BLaER1 (cell line): ENCODE measurements around the gene MZT2B.
"Not testable (repeated sequence)": the region's sequence is repeated elsewhere in the genome, so short reads cannot be mapped to it uniquely, and the experiment has no call there.

Experiments
- H3K27ac ChIP-seq: shearing (Covaris generic); formaldehyde crosslinking; 2 replicates; pipeline ENCODE4 v1.8.1; 2022
- H3K27me3 ChIP-seq: shearing (Covaris generic); formaldehyde crosslinking; 2 replicates; pipeline ENCODE4 v1.8.1; 2022
- H3K36me3 ChIP-seq: shearing (Covaris generic); formaldehyde crosslinking; 2 replicates; pipeline ENCODE4 v1.8.1; 2022
- H3K4me1 ChIP-seq: shearing (Covaris generic); formaldehyde crosslinking; 2 replicates; pipeline ENCODE4 v1.8.1; 2022
- H3K4me2 ChIP-seq: shearing (Covaris generic); formaldehyde crosslinking; 2 replicates; pipeline ENCODE4 v1.8.1; 2022
- H3K4me3 ChIP-seq: shearing (Covaris generic); formaldehyde crosslinking; 2 replicates; pipeline ENCODE4 v1.8.1; 2022
- H3K9ac ChIP-seq: shearing (Covaris generic); formaldehyde crosslinking; 2 replicates; pipeline ENCODE4 v1.8.1; 2022
- H3K9me3 ChIP-seq: shearing (Covaris generic); formaldehyde crosslinking; 2 replicates; pipeline ENCODE4 v1.8.1; 2022
- H4K20me1 ChIP-seq: shearing (Covaris generic); formaldehyde crosslinking; 2 replicates; pipeline ENCODE4 v1.8.1; 2022
- Cebpa-rat ChIP-seq: shearing (Covaris generic); IDR thresholded peaks from 2 replicates; pipeline ENCODE4 v1.8.1; 2022

Gene MZT2B

DNA sequence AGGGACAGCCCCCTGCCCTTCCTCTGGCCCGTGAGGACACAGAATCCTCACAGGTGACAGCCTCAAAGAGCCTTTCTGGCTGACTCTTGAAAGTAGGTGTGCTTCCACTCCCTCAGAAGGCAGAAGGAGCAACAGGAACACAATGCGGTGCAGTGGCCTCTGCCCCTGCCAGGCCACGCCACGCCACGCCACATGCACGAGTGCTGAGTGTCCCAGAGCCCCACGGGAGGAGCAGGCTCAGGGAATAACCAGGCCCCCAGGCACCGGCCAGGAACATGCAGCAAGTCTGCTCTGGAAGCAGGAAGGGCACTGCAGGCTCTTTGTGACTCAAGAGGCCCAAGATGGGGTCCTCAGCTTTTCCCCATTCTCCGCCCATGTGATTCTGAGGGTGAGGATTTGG, 19.1 kb upstream of the MZT2B start:
- no peaks in the 10 kb centered on the region for H3K27me3 ChIP-seq
- H3K36me3 ChIP-seq: peaks cover 83% of the 10 kb centered on the region
- H3K27ac ChIP-seq: no peak overlapping the region
- H3K4me2 ChIP-seq: no peak overlapping the region
- H4K20me1 ChIP-seq: peaks cover 68% of the 10 kb centered on the region
- no peak for TF ChIP-seq Cebpa-rat
- H3K9ac ChIP-seq: no peak overlapping the region
- no peak overlapping the region for H3K4me3 ChIP-seq
- no peaks in the 10 kb centered on the region for H3K9me3 ChIP-seq
- peaks cover 33% of the 10 kb centered on the region for H3K4me1 ChIP-seq

DNA sequence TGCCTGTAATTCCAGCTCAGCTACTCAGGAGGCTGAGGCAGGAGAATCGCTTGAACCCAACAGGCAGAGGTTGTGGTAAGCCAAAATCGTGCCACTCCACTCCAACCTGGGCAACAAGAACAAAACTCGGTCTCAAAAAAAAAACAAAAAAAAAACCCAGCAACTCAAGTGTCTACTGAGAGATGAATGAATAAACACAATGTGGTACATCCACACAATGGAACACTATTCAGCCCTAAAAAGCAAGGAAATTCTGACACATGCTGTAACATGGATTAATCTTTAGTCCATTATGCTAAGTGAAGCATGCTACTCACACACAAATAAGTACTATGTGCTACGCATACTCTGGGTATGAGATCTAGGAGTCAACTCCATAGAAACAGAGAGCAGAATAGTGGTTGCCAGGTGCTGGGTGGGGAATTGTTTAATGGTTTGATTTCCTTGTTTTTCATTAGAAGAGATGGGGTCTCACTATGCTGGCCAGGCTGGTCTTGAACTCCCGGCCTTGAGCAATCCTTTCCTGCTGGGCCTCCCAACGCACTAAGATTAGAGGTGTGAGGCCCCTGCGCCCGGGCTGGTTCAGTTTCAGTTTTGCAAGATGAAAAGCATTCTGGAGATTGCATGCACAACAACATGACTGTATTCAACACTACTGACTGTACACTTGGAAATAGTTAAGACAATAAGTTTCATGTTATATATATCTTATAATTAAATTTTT, 16.6 kb upstream of the MZT2B start:
- H3K27ac ChIP-seq: no peak overlapping the region
- peaks cover 8% of the 10 kb centered on the region for H3K4me1 ChIP-seq
- H3K4me2 ChIP-seq: no peak overlapping the region
- H3K36me3 ChIP-seq: peaks cover 90% of the 10 kb centered on the region
- H4K20me1 ChIP-seq: peaks cover 51% of the 10 kb centered on the region
- H3K27me3 ChIP-seq: no peaks in the 10 kb centered on the region
- H3K4me3 ChIP-seq: no peak overlapping the region
- no peak for TF ChIP-seq Cebpa-rat
- no peak overlapping the region for H3K9ac ChIP-seq
- H3K9me3 ChIP-seq: no peaks in the 10 kb centered on the region

DNA sequence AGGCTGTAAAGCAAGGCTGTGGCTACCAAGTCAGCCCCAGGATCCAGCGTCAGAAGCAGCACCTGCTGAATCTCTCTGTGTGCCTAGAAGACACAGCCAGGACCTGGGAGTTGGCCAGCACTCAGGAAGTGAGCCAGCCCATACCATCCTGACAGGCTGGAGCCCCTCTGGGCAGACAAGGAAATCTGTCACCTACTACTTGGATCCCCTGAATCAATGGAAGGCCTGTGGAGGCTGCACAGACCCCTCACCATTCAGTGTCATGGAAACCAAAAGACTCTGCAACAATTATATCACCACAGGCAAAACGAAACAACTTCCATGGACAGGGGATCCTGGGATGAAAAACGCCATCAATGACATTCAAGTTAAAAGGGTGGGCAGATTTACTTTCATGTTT, 15.5 kb upstream of the MZT2B start:
- H3K27me3 ChIP-seq, H3K9ac ChIP-seq, H3K4me3 ChIP-seq, H3K4me1 ChIP-seq, H3K27ac ChIP-seq, H3K9me3 ChIP-seq, H3K4me2 ChIP-seq: not testable (repeated sequence)
- H4K20me1 ChIP-seq: peaks cover 51% of the 10 kb centered on the region
- H3K36me3 ChIP-seq: peaks cover 96% of the 10 kb centered on the region

DNA sequence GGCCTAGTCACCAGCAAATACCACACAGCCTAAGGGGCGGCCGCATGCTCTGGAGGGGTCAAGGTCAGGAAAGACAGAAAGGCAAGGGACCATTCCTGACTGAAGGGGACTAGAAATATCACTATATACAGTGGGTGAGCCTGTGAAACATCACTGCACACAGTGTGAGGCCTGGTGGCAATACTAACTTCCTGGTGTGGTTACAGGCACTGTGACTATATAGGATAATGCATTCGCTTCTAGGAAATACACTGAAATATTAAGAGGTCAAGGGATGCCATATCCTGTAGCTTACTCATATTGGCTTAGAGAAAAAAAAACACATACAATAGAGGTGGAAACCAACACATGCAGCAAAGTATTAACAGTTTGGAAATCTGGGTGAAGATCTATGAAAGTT, 12.9 kb upstream of the MZT2B start:
- H3K4me3 ChIP-seq, H3K9me3 ChIP-seq, H3K9ac ChIP-seq, H3K27me3 ChIP-seq, H3K27ac ChIP-seq, H3K4me1 ChIP-seq, H3K4me2 ChIP-seq: not testable (repeated sequence)
- H3K36me3 ChIP-seq: peaks cover 100% of the 10 kb centered on the region
- peaks cover 52% of the 10 kb centered on the region for H4K20me1 ChIP-seq

DNA sequence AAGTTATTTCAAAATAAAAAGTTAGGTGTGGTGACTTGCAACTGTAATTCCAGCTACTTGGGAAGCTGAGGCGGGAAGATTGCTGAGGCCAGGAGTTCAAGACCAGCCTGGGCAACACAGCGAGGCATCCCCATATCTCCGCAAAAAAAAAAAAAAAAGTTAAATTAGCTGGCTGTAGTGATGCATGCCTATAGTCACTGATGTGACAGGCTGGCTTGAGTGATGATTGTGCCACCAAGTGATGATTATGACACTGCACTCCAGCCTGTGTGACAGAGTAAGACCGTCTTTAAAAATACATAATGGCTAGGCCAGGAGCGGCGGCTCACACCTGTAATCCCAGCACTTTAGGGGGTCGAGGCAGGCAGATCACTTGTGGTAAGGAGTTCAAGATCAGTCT, 12.2 kb upstream of the MZT2B start:
- no peak overlapping the region for H3K4me3 ChIP-seq
- no peaks in the 10 kb centered on the region for H3K27me3 ChIP-seq
- H3K4me1 ChIP-seq: no peaks in the 10 kb centered on the region
- H3K27ac ChIP-seq: no peak overlapping the region
- peaks cover 58% of the 10 kb centered on the region for H4K20me1 ChIP-seq
- H3K4me2 ChIP-seq: no peak overlapping the region
- H3K9me3 ChIP-seq: no peaks in the 10 kb centered on the region
- H3K36me3 ChIP-seq: peaks cover 100% of the 10 kb centered on the region
- no peak overlapping the region for H3K9ac ChIP-seq
- no peak for TF ChIP-seq Cebpa-rat

DNA sequence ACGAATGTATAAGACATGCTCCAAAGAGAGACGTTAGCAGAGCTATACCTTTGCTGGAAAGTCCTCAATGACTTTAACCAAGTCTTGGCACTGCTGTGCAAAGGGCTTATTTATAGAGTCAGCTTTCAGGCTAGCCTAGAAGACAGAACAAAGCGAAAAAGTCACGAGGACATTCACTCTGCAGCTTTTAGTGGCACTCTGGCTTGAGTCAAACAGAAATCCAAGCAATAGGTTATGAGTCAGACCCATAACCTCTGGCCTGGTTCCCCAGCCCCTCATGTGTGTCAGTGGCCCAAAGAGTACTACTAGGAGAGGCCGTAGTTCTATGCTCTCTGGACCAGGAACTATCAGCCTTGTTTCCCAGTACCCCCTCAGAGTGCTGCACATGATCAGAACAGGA, 7.2 kb upstream of the MZT2B start:
- not testable (repeated sequence) for H3K9me3 ChIP-seq, H3K4me3 ChIP-seq
- peaks cover 92% of the 10 kb centered on the region for H3K36me3 ChIP-seq

DNA sequence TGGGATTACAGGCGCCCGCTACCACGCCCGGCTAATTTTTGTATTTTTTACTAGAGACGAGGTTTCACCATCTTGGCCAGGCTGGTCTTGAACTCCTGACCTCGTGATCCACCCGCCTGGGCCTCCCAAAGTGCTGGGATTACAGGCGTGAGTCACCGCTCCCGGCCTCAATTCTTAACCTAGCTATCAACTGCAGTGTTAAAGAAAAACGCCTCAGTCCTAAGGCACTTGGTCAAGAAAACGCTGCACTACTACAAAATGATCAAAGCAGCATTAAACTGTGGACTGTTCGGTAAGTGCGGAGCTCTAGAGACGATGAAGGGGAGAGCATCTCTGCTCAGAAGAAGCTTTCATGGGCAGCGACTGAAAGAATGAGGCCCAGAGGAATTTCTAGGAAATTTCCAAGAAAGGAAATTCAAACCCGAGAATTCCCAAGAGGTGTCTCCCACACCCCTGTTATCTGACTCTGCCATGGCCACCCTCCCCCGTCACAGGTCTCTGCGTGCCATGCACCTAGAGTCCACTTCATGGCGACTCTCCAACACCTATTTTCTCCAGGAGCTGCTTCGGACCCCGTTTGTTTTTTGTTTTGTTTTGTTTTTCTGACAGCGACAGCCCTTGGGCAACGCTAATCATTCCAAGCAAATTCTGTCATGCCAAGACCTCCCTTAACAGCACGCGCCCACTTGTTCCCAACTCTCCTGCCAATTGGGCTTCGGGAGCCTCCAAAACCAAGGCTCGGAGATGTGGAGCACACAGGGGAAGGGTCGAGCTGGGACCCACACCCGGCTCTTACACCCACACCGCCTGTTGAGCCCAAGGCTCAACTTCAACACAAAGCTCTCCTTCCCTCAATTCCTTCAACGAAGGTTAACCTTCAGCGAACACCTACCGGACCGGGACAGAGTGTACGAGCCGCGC, 1.4 kb upstream of the MZT2B start:
- Histone ChIP-seq H3K36me3 (peaks cover 43% of the 10 kb centered on the region), H3K4me3 (peak overlapping the region; percentile 99), H4K20me1 (peaks cover 74% of the 10 kb centered on the region), H3K9ac (peak overlapping the region; percentile 97), H3K4me1 (peaks cover 38% of the 10 kb centered on the region), H3K27ac (peak overlapping the region; percentile 94), H3K4me2 (peak overlapping the region; percentile 98)
- not testable (repeated sequence) for H3K27me3 ChIP-seq, H3K9me3 ChIP-seq

More for the DNA sequence above, 7.2 kb upstream of the MZT2B start:
- H3K27me3 ChIP-seq, H3K9ac ChIP-seq, H3K27ac ChIP-seq, H3K4me2 ChIP-seq, H3K4me1 ChIP-seq: not testable (repeated sequence)
- H4K20me1 ChIP-seq: peaks cover 84% of the 10 kb centered on the region

DNA sequence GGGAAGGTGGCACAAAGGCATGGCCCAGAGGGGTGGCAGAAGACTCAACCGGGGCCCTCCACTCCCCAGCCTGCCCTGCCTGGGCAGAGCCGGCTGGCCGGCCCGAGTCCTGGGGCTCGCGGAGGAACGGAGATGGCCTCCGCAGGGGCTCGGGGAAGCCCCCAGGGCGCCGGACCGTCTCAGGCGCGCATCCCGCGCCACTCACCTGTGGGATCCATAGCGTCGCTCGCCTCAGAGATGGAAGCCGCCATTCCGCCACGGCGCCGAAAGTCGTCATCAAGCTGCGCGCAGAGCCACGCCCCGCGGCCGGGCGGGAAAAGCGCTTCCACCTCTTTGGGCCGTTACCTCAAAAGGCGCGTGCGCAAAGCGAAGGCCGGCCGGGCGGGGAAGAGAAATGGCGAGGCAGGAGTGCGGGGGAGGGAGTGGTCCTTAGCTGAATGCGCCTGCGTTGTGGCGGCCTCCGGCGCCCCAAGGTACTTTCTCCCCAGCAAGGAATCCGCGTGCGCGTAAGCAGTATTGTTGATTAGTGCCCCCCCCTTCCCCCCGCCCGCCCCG, 660 bp upstream of the MZT2B start, which contains the start of gene SMPD4:
Gene SMPD4 (minus strand): TSS at position 278 of the 555 bp plus-strand sequence. CDS start 5,010 bp downstream, outside the sequence.
- Histone ChIP-seq H3K4me1 (peaks cover 46% of the 10 kb centered on the region), H3K27me3 (no peaks in the 10 kb centered on the region), H3K9ac (peak within 1 kb of the TSS; percentile 97), H3K4me2 (peak within 1 kb of the TSS; percentile 98), H3K4me3 (peak within 1 kb of the TSS; percentile 99), H3K27ac (peak within 1 kb of the TSS; percentile 94), H4K20me1 (peaks cover 78% of the 10 kb centered on the region), H3K36me3 (peaks cover 45% of the 10 kb centered on the region), H3K9me3 (no peaks in the 10 kb centered on the region)
- TF ChIP-seq Cebpa-rat: no peak

DNA sequence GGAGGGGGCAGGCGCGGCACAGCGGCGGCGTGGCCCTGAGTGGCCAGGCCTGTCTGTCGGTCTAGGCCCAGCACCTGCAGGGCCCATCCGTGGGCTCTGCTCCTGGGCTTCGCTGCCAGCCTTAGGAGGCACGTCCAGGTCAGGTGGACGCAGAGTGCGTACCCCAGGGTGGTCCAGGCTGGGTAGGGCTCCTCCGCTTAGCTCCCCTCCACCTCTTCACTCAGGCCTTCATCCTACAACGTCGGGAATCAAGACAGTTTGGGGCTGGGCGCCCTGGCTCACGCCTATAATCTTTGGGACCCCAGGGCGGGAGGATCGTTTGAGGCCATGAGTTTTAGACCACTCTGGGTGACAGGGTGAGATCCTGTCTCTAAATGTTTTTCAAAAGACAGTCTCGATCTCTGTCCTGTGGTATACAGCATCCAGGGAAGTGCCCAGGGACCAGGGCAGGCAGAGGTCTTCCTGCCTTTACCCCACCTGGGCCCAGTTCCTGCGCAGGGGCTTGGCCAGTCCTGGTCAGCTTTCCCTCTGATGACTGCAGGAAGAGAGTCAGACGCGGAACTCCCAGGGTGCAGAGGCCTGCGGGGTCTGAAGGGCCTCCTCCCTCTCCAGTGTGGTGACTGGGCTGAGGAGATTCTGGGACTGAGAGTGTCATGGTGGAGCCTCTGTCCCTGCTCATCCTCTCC, 907 bp downstream of the MZT2B start:
- H3K4me3 ChIP-seq: peak overlapping the region; percentile 99
- H3K27me3 ChIP-seq, H3K9me3 ChIP-seq: not testable (repeated sequence)
- H3K36me3 ChIP-seq: peaks cover 47% of the 10 kb centered on the region
- peaks cover 78% of the 10 kb centered on the region for H4K20me1 ChIP-seq
- H3K4me1 ChIP-seq: peaks cover 58% of the 10 kb centered on the region
- H3K27ac ChIP-seq: peak overlapping the region; percentile 94
- peak overlapping the region; percentile 98 for H3K4me2 ChIP-seq
- H3K9ac ChIP-seq: peak overlapping the region; percentile 97
